HEK293 (cell line): ENCODE data around the gene CATSPER1.

Experiments
- CTCF ChIA-PET: fragments of 350-600 bp; formaldehyde crosslinking; extraction: SDS; loops from one replicate; lab custom pipeline; 2021; ENCODE audit warnings: antibody characterized with exemption; lab: Yijun Ruan, JAX
- POLR2A ChIA-PET: fragments of 300-600 bp; formaldehyde crosslinking; extraction: SDS; loops from one replicate; lab custom pipeline; 2020; ENCODE audit warnings: antibody characterized with exemption, inconsistent platforms; lab: Yijun Ruan, JAX
- H3K27ac ChIP-seq: fragments of 200-500 bp; sonication (Bioruptor generic); 2 replicates; pipeline ENCODE4 v1.5.1; 2014; ENCODE audit warnings: low read depth, low read length, control low read depth, inconsistent platforms; ENCODE audit errors: extremely low read depth
- H3K36me3 ChIP-seq, 2 experiments: fragments of 200-500 bp in 1 of 2; sonication (Bioruptor generic) in 1 of 2; 1 replicate in 1 of 2; 2 replicates in 1 of 2; pipeline ENCODE4 v1.5.1; 2014 to 2017; ENCODE audit warnings: inconsistent platforms in 2 of 2, low read length in 2 of 2; ENCODE audit not compliant: control insufficient read depth in 2 of 2, insufficient read depth in 1 of 2
- H3K4me1 ChIP-seq: fragments of 200-500 bp; sonication (Bioruptor generic); 2 replicates; pipeline ENCODE4 v1.5.1; 2014; ENCODE audit warnings: mild to moderate bottlenecking, low read length, inconsistent platforms; ENCODE audit not compliant: control insufficient read depth, insufficient read depth
- H3K4me3 ChIP-seq: 2 replicates; pipeline ENCODE4 v1.5.1; 2011; ENCODE audit warnings: low read depth, mild to moderate bottlenecking, control low read depth, low read length, moderate library complexity
- H3K9me3 ChIP-seq: fragments of 200-500 bp; sonication (Bioruptor generic); 2 replicates; pipeline ENCODE4 v1.5.1; 2014; ENCODE audit warnings: low read depth, low read length, inconsistent platforms; ENCODE audit not compliant: control insufficient read depth, insufficient read depth
- EGR2 ChIP-seq: fragments of 450-650 bp; formaldehyde crosslinking; IDR thresholded peaks from 2 replicates; pipeline ENCODE4 v1.5.1; 2016; ENCODE audit warnings: low read depth, missing biosample characterization, missing genetic modification characterization
- GFI1B ChIP-seq: fragments of 450-650 bp; formaldehyde crosslinking; IDR thresholded peaks from 2 replicates; pipeline ENCODE4 v1.5.1; 2016; ENCODE audit warnings: missing biosample characterization, missing genetic modification characterization
- HOXD13 ChIP-seq: sonication (generic); formaldehyde crosslinking; IDR thresholded peaks from 2 replicates; pipeline ENCODE4 v1.8.0; 2022; ENCODE audit warnings: missing genetic modification reagents, borderline replicate concordance
- KLF16 ChIP-seq: fragments of 450-650 bp; formaldehyde crosslinking; IDR thresholded peaks from 2 replicates; pipeline ENCODE4 v1.5.1; 2017; ENCODE audit warnings: missing biosample characterization, missing genetic modification characterization
- KLF7 ChIP-seq: fragments of 450-650 bp; formaldehyde crosslinking; IDR thresholded peaks from 2 replicates; pipeline ENCODE4 v1.5.1; 2016; ENCODE audit warnings: missing biosample characterization, missing genetic modification characterization, borderline replicate concordance
- KLF9 ChIP-seq: fragments of 450-650 bp; formaldehyde crosslinking; IDR thresholded peaks from 2 replicates; pipeline ENCODE4 v1.5.1; 2016; ENCODE audit warnings: missing biosample characterization, missing genetic modification characterization, low read depth
- SALL2 ChIP-seq: fragments of 450-650 bp; formaldehyde crosslinking; IDR thresholded peaks from 2 replicates; pipeline ENCODE4 v1.5.0; 2017; ENCODE audit warnings: missing biosample characterization, mild to moderate bottlenecking, missing genetic modification characterization, borderline replicate concordance
- ZBTB1 ChIP-seq: fragments of 450-650 bp; formaldehyde crosslinking; IDR thresholded peaks from 2 replicates; pipeline ENCODE4 v1.5.1; 2016; ENCODE audit warnings: missing biosample characterization, missing genetic modification characterization
- ZBTB21 ChIP-seq: fragments of 450-650 bp; formaldehyde crosslinking; IDR thresholded peaks from 2 replicates; pipeline ENCODE4 v1.5.1; 2017; ENCODE audit warnings: missing biosample characterization, missing genetic modification characterization
- ZBTB8A ChIP-seq: fragments of 450-650 bp; formaldehyde crosslinking; IDR thresholded peaks from 2 replicates; pipeline ENCODE4 v1.5.1; 2016; ENCODE audit warnings: missing biosample characterization, missing genetic modification characterization
- ZFHX2 ChIP-seq: fragments of 450-650 bp; formaldehyde crosslinking; conservative IDR thresholded peaks from 2 replicates; pipeline ENCODE4 v1.5.1; 2016; ENCODE audit warnings: missing biosample characterization, missing genetic modification characterization
- ZFP3 ChIP-seq: fragments of 450-650 bp; formaldehyde crosslinking; IDR thresholded peaks from 2 replicates; pipeline ENCODE4 v1.5.1; 2016; ENCODE audit warnings: low read depth, missing biosample characterization, missing genetic modification characterization
- ZIC2 ChIP-seq: fragments of 450-650 bp; formaldehyde crosslinking; IDR thresholded peaks from 2 replicates; pipeline ENCODE4 v1.5.1; 2016; ENCODE audit warnings: missing biosample characterization, missing genetic modification characterization
- ZNF24 ChIP-seq: fragments of 450-650 bp; formaldehyde crosslinking; IDR thresholded peaks from 2 replicates; pipeline ENCODE4 v1.5.1; 2016; ENCODE audit warnings: missing biosample characterization, missing genetic modification characterization
- ZNF274 ChIP-seq, 2 experiments: fragments of 200-500 bp in 1 of 2; fragments of 450-650 bp in 1 of 2; sonication (Bioruptor generic) in 1 of 2; formaldehyde crosslinking in 1 of 2; IDR thresholded peaks; 2 replicates each; pipeline versions ENCODE4 v1.5.1 to v1.6.1; 2014 to 2016; ENCODE audit warnings: borderline replicate concordance in 1 of 2, inconsistent platforms in 1 of 2, low read length in 1 of 2, missing biosample characterization in 1 of 2, missing genetic modification characterization in 1 of 2
- ZNF366 ChIP-seq: fragments of 450-650 bp; formaldehyde crosslinking; conservative IDR thresholded peaks from 2 replicates; pipeline ENCODE4 v1.5.1; 2016; ENCODE audit warnings: missing biosample characterization, missing genetic modification characterization
- ZNF416 ChIP-seq: fragments of 450-650 bp; formaldehyde crosslinking; IDR thresholded peaks from 2 replicates; pipeline ENCODE4 v1.5.1; 2016; ENCODE audit warnings: missing biosample characterization, missing genetic modification characterization
- ZNF473 ChIP-seq: fragments of 450-650 bp; formaldehyde crosslinking; IDR thresholded peaks from 2 replicates; pipeline ENCODE4 v1.5.1; 2017; ENCODE audit warnings: missing biosample characterization, missing genetic modification characterization
- ZNF501 ChIP-seq: fragments of 450-650 bp; formaldehyde crosslinking; IDR thresholded peaks from 2 replicates; pipeline ENCODE4 v1.5.1; 2016; ENCODE audit warnings: missing biosample characterization, missing genetic modification characterization
- ZNF548 ChIP-seq: fragments of 450-650 bp; formaldehyde crosslinking; IDR thresholded peaks from 2 replicates; pipeline ENCODE4 v1.5.1; 2016; ENCODE audit warnings: missing biosample characterization, missing genetic modification characterization
- ZNF561 ChIP-seq: fragments of 450-650 bp; IDR thresholded peaks from 2 replicates; pipeline ENCODE4 v1.5.1; 2018; ENCODE audit warnings: missing biosample characterization, missing genetic modification characterization, borderline replicate concordance
- ZNF585B ChIP-seq: fragments of 450-650 bp; formaldehyde crosslinking; IDR thresholded peaks from 2 replicates; pipeline ENCODE4 v1.5.1; 2016; ENCODE audit warnings: missing biosample characterization, missing genetic modification characterization
- ZNF707 ChIP-seq: fragments of 450-650 bp; formaldehyde crosslinking; IDR thresholded peaks from 2 replicates; pipeline ENCODE4 v1.5.1; 2016; ENCODE audit warnings: missing biosample characterization, missing genetic modification characterization
- ZNF776 ChIP-seq: fragments of 450-650 bp; formaldehyde crosslinking; IDR thresholded peaks from 2 replicates; pipeline ENCODE4 v1.5.0; 2017; ENCODE audit warnings: missing biosample characterization, missing genetic modification characterization, borderline replicate concordance
- ZNF792 ChIP-seq: fragments of 450-650 bp; formaldehyde crosslinking; IDR thresholded peaks from 2 replicates; pipeline ENCODE4 v1.5.1; 2016; ENCODE audit warnings: missing biosample characterization, missing genetic modification characterization
- ZSCAN30 ChIP-seq: fragments of 450-650 bp; IDR thresholded peaks from 2 replicates; pipeline ENCODE4 v1.5.1; 2018; ENCODE audit warnings: missing biosample characterization, mild to moderate bottlenecking, missing genetic modification characterization, moderate library complexity
- TF ChIP-seq, protein P1 (sequence below): fragments of 450-650 bp; formaldehyde crosslinking; IDR thresholded peaks from 2 replicates; pipeline ENCODE4 v1.5.1; 2017; ENCODE audit warnings: missing biosample characterization, missing genetic modification characterization
- TF ChIP-seq, protein P2 (sequence below): fragments of 450-650 bp; formaldehyde crosslinking; IDR thresholded peaks from 2 replicates; pipeline ENCODE4 v1.5.1; 2016; ENCODE audit warnings: missing biosample characterization, missing genetic modification characterization
- TF ChIP-seq, protein P3 (sequence below): fragments of 450-650 bp; formaldehyde crosslinking; IDR thresholded peaks from 2 replicates; pipeline ENCODE4 v1.5.1; 2017; ENCODE audit warnings: missing biosample characterization, missing genetic modification characterization

The CATSPER1 gene

DNA sequence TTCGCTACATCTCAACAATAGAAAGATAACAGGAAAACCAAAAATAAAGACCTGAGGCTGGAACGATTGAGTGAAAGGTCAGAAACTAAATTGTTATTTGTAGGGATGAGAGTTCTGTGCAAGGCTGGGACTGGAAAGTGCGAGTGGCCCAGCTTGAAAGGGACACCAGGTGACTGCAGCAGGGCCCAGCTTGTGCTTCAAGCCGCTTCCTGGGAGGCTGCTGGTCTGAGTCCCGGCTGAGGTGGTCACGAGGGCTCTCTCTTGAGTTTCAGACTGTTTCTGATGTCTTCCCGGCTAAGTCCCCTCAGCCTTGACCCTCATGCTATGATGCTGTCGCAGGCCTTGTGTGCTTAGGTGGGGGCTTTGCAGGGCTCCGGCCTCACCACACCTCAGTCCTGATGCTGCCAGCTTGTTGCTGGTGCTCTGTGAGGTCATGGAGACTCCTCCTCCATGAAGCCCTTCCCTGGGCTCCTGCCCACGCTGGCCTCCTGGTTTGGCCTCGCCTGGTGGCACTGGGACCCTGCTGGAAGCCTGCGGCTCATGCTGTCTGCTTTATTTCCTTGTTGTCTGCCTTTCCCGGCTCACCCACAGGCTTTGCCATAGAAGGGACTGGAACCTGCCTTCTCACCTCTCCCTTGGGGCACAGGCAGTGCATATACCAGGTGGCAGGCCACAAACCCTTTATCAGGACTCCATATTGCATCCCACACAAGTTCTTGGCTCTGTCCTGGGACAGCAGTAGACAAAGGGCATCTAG is 20.0 kb downstream of the CATSPER1 start:
- H3K36me3 ChIP-seq = peaks cover 0 to 31% of the 10 kb centered on the region in 2 experiments; a peak in 1 of 3 replicates
- no peak for TF ChIP-seq ZNF776 (tag by site-specific recombination)
- no peak for TF ChIP-seq ZNF548 (tag by site-specific recombination)
- TF ChIP-seq SALL2 (tag by site-specific recombination) = no peak
- TF ChIP-seq ZSCAN30 = no peak
- no peak for TF ChIP-seq ZBTB21 (tag by site-specific recombination)
- TF ChIP-seq KLF16 (tag by site-specific recombination) = no peak
- no peak for TF ChIP-seq ZNF707 (tag by site-specific recombination)
- no peak for TF ChIP-seq ZBTB8A (tag by site-specific recombination)
- no peak for TF ChIP-seq ZIC2 (tag by site-specific recombination)
- TF ChIP-seq ZFP3 (tag by site-specific recombination) = no peak
- TF ChIP-seq, protein P1, sequence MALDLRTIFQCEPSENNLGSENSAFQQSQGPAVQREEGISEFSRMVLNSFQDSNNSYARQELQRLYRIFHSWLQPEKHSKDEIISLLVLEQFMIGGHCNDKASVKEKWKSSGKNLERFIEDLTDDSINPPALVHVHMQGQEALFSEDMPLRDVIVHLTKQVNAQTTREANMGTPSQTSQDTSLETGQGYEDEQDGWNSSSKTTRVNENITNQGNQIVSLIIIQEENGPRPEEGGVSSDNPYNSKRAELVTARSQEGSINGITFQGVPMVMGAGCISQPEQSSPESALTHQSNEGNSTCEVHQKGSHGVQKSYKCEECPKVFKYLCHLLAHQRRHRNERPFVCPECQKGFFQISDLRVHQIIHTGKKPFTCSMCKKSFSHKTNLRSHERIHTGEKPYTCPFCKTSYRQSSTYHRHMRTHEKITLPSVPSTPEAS (tag by site-specific recombination) = no peak
- TF ChIP-seq ZNF274 (IDR thresholded peaks at IDR 0.05; ENCODE audit: low read length) = no peak
- no peak for TF ChIP-seq ZNF274 (tag by site-specific recombination; IDR thresholded peaks at IDR 0.05; ENCODE audit: borderline replicate concordance)
- TF ChIP-seq KLF7 = no peak
- TF ChIP-seq ZNF416 (tag by site-specific recombination) = no peak
- no peak for TF ChIP-seq ZNF473 (tag by site-specific recombination)
- TF ChIP-seq, all 188 proteins: peak for 0
- Histone ChIP-seq H3K4me3 (no peak overlapping the region), H3K27ac (no peak overlapping the region), H3K9me3 (no peaks in the 10 kb centered on the region), H3K4me1 (no peaks in the 10 kb centered on the region)
- ChIA-PET POLR2A (no interaction called here), CTCF (interaction anchor here (2.2 kb wide), 1 partner anchor 16 kb away, joined by 11 read pairs; no protein-coding TSS in a partner anchor)

DNA sequence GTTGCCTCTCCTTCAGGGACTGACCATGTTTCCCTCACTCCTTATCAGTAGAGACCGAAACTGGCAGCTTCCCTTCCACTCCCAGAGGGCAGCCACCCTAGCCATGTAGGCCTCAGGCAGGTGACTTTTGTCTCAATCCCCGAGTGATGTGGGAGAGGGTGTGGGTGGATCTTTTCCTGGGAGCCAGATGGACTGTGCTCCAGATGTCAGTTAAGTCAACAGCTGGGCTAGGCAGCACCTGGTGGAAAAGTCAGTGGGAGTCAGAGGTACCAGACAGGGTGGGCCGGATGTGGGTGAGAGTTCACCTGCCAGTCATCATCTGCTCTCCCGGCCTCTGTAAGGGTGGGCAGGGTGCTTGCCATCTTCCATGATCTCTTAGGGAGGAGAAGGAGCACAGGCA is 22.1 kb downstream of the CATSPER1 start:
- ChIA-PET POLR2A (no interaction called here), CTCF (interaction anchor here (0.7 to 0.9 kb wide), 3 partner anchors 19 to 44 kb away, joined by 3 read pairs; no protein-coding TSS in a partner anchor)
- Histone ChIP-seq H3K27ac (no peak overlapping the region), H3K36me3 (peaks cover 0 to 44% of the 10 kb centered on the region in 2 experiments; a peak in 1 of 3 replicates), H3K4me1 (no peaks in the 10 kb centered on the region), H3K4me3 (no peak overlapping the region), H3K9me3 (no peaks in the 10 kb centered on the region)
- peak; percentile 62 for TF ChIP-seq ZFHX2 (tag by site-specific recombination)
- TF ChIP-seq EGR2 (tag by site-specific recombination) = peak; percentile 89
- TF ChIP-seq GFI1B (tag by site-specific recombination) = no peak

DNA sequence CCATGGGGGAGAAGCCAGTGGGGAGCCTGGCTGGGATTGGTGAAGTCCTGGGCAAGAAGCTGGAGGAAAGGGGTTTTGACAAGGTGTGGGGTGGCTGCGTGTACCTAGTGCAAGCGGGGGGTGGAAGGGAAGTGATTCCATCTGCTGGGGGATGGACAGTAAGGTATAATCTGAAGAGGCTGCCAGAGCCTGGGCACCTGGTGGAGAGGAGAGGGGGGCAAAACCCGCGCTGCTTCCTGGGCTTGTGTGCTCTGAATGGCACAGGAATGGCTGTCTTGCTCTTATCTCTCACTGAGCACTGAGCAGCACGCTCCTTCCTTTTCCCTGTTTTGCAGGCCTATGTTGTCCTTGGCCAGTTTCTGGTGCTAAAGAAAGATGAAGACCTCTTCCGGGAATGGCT is 23.0 kb downstream of the CATSPER1 start:
- TF ChIP-seq KLF9 (tag by site-specific recombination) = no peak
- TF ChIP-seq ZNF561 = no peak
- TF ChIP-seq, protein P2, sequence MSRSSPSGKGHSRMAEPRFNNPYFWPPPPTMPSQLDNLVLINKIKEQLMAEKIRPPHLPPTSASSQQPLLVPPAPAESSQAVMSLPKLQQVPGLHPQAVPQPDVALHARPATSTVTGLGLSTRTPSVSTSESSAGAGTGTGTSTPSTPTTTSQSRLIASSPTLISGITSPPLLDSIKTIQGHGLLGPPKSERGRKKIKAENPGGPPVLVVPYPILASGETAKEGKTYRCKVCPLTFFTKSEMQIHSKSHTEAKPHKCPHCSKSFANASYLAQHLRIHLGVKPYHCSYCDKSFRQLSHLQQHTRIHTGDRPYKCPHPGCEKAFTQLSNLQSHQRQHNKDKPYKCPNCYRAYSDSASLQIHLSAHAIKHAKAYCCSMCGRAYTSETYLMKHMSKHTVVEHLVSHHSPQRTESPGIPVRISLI (tag by site-specific recombination) = no peak
- TF ChIP-seq ZNF24 (tag by site-specific recombination) = no peak
- TF ChIP-seq ZNF366 (tag by site-specific recombination) = no peak
- TF ChIP-seq, protein P3, sequence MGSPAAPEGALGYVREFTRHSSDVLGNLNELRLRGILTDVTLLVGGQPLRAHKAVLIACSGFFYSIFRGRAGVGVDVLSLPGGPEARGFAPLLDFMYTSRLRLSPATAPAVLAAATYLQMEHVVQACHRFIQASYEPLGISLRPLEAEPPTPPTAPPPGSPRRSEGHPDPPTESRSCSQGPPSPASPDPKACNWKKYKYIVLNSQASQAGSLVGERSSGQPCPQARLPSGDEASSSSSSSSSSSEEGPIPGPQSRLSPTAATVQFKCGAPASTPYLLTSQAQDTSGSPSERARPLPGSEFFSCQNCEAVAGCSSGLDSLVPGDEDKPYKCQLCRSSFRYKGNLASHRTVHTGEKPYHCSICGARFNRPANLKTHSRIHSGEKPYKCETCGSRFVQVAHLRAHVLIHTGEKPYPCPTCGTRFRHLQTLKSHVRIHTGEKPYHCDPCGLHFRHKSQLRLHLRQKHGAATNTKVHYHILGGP (tag by site-specific recombination) = no peak
- TF ChIP-seq ZNF585B (tag by site-specific recombination) = no peak
- no peak for TF ChIP-seq HOXD13 (CRISPR knock-in tag)
- TF ChIP-seq ZNF792 = no peak
- no peak for TF ChIP-seq ZBTB1 (tag by site-specific recombination)
- no peak for TF ChIP-seq ZNF501 (tag by site-specific recombination)
- H3K4me3 ChIP-seq = peak overlapping the region; percentile 98
- no peaks in the 10 kb centered on the region for H3K4me1 ChIP-seq
- H3K9me3 ChIP-seq = no peaks in the 10 kb centered on the region
- POLR2A ChIA-PET = interaction anchor here (0.9 to 1.6 kb wide), 7 partner anchors 41 to 388 kb away, joined by 3 to 7 read pairs (median 4); partner anchors contain the start of genes CFL1, FIBP, PCNX3 and SF3B2
- CTCF ChIA-PET = interaction anchor here (0.8 to 1.4 kb wide), 3 partner anchors 15 to 43 kb away, joined by 3 read pairs; no protein-coding TSS in a partner anchor
- 0 out of 2 replicates have a peak overlapping the region, but pooled peaks have one; percentile 34 for H3K27ac ChIP-seq
- H3K36me3 ChIP-seq = peaks cover 0 to 53% of the 10 kb centered on the region in 2 experiments; a peak in 1 of 3 replicates
